Nucleus accumbens (tissue), 56 donors: ENCODE measurements around the gene TOR1AIP1.
A peak's percentile ranks its signal among the peaks of the same experiment; 100 is the strongest.

Experiments used
- DNase-seq, 56 donors: peaks; one replicate each; lab custom pipeline; 2025; lab: John Stamatoyannopoulos, UW

TOR1AIP1 gene

GRCh38 chr1:179877586-179878265 is 4.4 kb upstream of the TOR1AIP1 start, which contains the start of gene TOR1AIP2:
Gene TOR1AIP2 (minus strand): TSS chr1:179877803. CDS start chr1:179852665, 25,138 bp downstream.
- DNase-seq: peak in 55 of 56 donors; percentile 55 to 96 (median 87)

- no peak for DNase-seq
These were observed 2.3 kb upstream of the TOR1AIP1 start for GRCh38 chr1:179879797-179880196.

- peak in 2 of 56 donors; percentile 79 to 93 for DNase-seq
These were observed 338 bp upstream of the TOR1AIP1 start for GRCh38 chr1:179881642-179882252.

- DNase-seq: peak in 3 of 56 donors; percentile 13 to 64 (median 50)
These were observed 1.1 kb downstream of the TOR1AIP1 start for GRCh38 chr1:179883040-179883744.

GRCh38 chr1:179883745-179884138 is 1.7 kb downstream of the TOR1AIP1 start:
- DNase-seq: peak in 1 of 56 donors; percentile 3

- no peak for DNase-seq
These were observed 6.0 kb downstream of the TOR1AIP1 start for GRCh38 chr1:179888071-179888470.

GRCh38 chr1:179889589-179889988 is 7.5 kb downstream of the TOR1AIP1 start:
- no peak for DNase-seq

GRCh38 chr1:179910934-179911333 is 28.8 kb downstream of the TOR1AIP1 start:
- DNase-seq: no peak

- DNase-seq: no peak
These were observed 29.7 kb downstream of the TOR1AIP1 start for GRCh38 chr1:179911812-179912211.

- DNase-seq: no peak
These were observed 35.7 kb downstream of the TOR1AIP1 start for GRCh38 chr1:179917601-179918429.

GRCh38 chr1:179921472-179921871 is 39.4 kb downstream of the TOR1AIP1 start:
- no peak for DNase-seq

GRCh38 chr1:179921981-179922872 is 40.1 kb downstream of the TOR1AIP1 start:
- DNase-seq: no peak

- no peak for DNase-seq
These were observed 40.9 kb downstream of the TOR1AIP1 start for GRCh38 chr1:179923029-179923428.

- no peak for DNase-seq
These were observed 42.2 kb downstream of the TOR1AIP1 start for GRCh38 chr1:179924268-179924667.

- no peak for DNase-seq
These were observed 43.2 kb downstream of the TOR1AIP1 start for GRCh38 chr1:179925302-179925701.

- no peak for DNase-seq
These were observed 44.1 kb downstream of the TOR1AIP1 start for GRCh38 chr1:179925922-179926849.

GRCh38 chr1:179926850-179927205 is 44.7 kb downstream of the TOR1AIP1 start:
- DNase-seq: no peak

GRCh38 chr1:179929955-179930798 is 48.1 kb downstream of the TOR1AIP1 start:
- no peak for DNase-seq
